Skin epidermis (tissue), 12 donors: ENCODE results near the gene TTC23L.
"Not testable (repeated sequence)": the region's sequence is repeated elsewhere in the genome, so short reads cannot be mapped to it uniquely, and the experiment has no call there.

Experiments used
- H3K27ac ChIP-seq, 21 experiments: fragments of 200-600 bp; sonication (generic) in 11 of 21; one replicate each; pipeline ENCODE4 v1.5.0; 2020; ENCODE audit warnings: mild to moderate bottlenecking in 3 of 21, inconsistent platforms in 2 of 21, moderate library complexity in 2 of 21
- H3K4me3 ChIP-seq, 7 experiments: fragments of 200-600 bp; sonication (generic) in 2 of 7; one replicate each; pipeline ENCODE4 v1.5.0; 2020; ENCODE audit warnings: inconsistent platforms in 2 of 7, mild to moderate bottlenecking in 2 of 7, moderate library complexity in 1 of 7

TTC23L gene

GRCh38 chr5:34830827-34831226 is 8.1 kb upstream of the TTC23L start:
- peak overlapping the region in 1 of 21 experiments; percentile 25 for H3K27ac ChIP-seq
- not testable (repeated sequence) for H3K4me3 ChIP-seq

DNA sequence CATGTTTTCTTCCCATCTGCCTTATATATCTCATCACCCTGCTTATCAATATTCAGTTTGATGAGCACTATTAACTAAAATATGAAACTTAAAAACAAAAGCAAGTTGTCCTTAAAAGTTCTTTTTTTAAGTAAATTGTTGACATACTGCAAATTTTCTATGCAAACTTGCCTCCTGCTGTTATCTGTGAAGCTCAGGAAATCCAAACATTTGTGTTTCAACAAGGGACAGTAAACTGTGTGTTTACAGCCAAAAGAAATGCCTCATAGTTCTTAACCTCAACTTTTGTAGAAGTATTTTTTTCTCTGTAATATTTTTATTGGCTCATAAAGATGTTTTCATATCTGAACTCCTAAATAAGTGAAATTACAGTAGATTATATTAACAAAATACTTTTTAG is 7.7 kb upstream of the TTC23L start:
- Histone ChIP-seq H3K4me3 (no peak overlapping the region), H3K27ac (no peak overlapping the region)

DNA sequence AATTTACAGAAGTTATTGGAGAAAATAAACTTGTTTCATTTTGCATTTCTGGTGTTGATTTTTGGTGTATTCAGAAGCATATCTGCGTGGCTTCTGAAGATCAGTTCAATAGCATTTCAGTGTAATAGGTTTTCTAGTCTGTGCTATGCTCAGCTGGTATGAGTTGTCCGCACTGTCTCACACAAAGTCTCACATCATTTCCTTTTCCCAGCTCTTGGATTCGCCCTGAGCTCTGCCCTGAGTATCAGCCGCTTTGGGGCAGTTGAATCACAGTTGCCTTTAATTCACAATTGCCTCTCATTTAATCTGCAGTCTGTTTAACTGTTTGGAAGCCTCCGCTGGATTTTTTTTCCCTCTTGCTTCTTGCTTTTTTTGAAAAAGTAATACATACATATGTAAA is 6.4 kb upstream of the TTC23L start:
- H3K4me3 ChIP-seq, result no peak overlapping the region
- H3K27ac ChIP-seq, result no peak overlapping the region

DNA sequence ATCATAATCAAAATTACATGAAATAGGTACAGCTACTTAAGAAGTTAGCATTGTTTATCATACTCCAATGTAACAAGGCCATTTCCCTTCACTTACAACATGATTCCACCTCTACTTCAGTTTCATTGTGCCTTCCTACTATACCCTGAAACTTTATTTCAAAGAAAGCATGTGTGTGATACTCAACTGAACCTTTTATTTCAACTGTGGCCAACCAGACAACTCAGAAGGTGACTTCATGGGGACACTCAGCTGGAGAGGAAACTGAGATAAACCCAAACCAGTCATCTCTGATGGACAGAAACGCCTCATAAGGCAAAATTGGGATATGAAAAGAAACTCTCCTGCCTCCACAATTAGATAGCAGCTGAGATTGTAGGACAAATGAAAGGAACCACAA is 5.9 kb upstream of the TTC23L start:
- peak overlapping the region in 1 of 21 experiments; percentile 39 for H3K27ac ChIP-seq
- no peak overlapping the region for H3K4me3 ChIP-seq

- Histone ChIP-seq H3K4me3 (no peak overlapping the region), H3K27ac (peak overlapping the region in 5 of 21 experiments; percentile 2 to 54 (median 38))
Measured at GRCh38 chr5:34833976-34834793, 4.8 kb upstream of the TTC23L start.

DNA sequence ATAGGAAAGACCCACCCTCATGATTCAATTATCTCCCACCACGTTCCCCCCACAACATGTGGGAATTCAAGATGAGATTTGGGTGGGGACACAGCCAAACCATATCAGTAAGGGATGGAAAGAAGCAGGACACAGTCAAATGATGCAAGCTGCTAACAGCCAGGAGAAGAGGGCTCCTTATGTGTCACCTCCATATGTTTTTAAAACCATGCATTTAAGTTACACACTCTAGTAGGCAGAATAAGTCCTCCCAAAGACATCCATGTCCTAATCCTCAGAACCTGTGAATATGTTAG is 4.2 kb upstream of the TTC23L start:
- peak overlapping the region in 3 of 21 experiments; percentile 14 to 54 (median 47) for H3K27ac ChIP-seq

GRCh38 chr5:34835664-34836063 is 3.3 kb upstream of the TTC23L start:
- H3K4me3 ChIP-seq, result no peak overlapping the region

More for the DNA sequence above, 4.2 kb upstream of the TTC23L start:
- H3K4me3 ChIP-seq, result no peak overlapping the region

DNA sequence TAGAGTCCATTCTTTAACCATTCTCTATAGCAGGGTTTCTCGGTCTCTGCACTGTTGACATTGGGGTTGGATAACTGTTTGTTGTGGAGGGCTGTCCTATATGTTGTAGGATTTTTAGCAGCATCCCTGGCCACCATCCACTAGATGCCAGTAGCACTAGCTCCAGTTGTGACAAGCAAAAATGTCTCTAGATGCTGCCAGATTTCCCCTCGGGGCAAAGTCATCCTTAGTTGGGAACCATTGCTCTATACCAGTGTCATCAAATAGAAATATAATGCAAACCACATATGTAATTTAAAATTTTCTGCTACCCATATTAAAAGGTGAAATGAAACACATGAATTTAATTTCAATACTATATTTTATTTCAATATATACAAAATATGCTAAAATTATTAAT is 2.9 kb downstream of the TTC23L start:
- Histone ChIP-seq H3K4me3 (no peak overlapping the region), H3K27ac (no peak overlapping the region)

More at GRCh38 chr5:34835664-34836063, 3.3 kb upstream of the TTC23L start:
- H3K27ac ChIP-seq, result no peak overlapping the region

- no peak overlapping the region for H3K27ac ChIP-seq
- no peak overlapping the region for H3K4me3 ChIP-seq
Measured at GRCh38 chr5:34842554-34842953, 3.6 kb downstream of the TTC23L start.

DNA sequence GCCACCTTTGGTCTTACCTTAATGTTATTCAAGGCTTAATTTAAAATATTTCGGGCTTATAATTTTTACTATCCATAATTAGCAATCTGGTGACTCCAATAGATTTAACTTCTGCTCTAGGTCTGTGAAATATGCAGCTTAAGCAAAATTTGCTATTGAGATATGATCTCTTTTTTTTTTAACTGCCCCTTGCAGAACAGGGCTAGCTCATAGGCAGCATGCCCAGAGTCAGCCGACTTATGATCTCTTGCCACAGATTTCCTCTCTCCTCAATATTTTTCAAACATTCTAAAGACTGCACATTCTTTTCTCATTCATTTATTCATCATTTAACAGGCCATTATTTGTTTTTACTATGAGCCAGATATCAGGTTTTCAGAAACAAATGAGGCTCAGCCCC is 4.5 kb downstream of the TTC23L start:
- H3K27ac ChIP-seq, result no peak overlapping the region

DNA sequence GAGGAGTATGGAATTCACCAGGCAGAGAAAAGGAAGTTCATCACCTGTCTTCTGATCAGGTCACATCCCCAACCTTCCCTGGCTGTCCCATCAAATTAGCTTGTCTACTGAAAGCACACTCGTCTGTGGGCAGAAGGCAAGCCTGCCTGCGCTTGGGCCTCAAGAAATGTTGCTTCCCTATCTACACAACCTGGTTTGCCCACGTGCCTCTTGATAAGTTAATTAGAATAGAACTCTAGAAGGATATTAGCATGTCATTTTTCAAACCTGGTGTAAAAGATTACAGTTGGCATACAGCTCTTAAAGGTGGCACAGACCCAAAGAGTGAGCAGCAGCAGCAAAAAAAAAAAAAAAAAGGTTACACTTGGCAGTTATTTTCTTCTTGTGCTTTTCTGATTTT is 5.1 kb downstream of the TTC23L start:
- H3K4me3 ChIP-seq, result no peak overlapping the region

More for the DNA sequence above, 4.5 kb downstream of the TTC23L start:
- no peak overlapping the region for H3K4me3 ChIP-seq

DNA sequence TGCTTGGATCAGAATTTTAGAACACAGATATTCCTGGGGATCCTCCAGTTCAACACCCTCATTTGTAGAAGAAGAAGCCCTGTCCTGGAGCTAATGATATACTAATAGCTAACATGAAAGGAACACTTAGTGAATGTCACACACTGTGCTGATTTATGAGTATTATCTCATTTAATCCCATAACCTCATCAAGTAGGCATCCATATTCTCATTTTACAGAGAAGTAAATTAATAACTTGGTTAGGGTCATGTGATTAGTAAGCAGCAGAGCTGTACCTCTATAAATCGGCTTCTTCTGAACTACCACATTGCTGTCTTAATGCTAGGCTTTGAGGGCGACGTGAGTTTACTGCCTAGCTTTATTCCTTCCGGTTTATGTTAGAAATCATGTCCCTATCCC is 6.0 kb downstream of the TTC23L start:
- no peak overlapping the region for H3K27ac ChIP-seq

More for the DNA sequence above, 5.1 kb downstream of the TTC23L start:
- no peak overlapping the region for H3K27ac ChIP-seq

GRCh38 chr5:34847056-34847455 is 8.1 kb downstream of the TTC23L start:
- H3K4me3 ChIP-seq, result no peak overlapping the region
- H3K27ac ChIP-seq, result no peak overlapping the region

More for the DNA sequence above, 6.0 kb downstream of the TTC23L start:
- H3K4me3 ChIP-seq, result no peak overlapping the region

- Histone ChIP-seq H3K4me3 (no peak overlapping the region), H3K27ac (no peak overlapping the region)
Measured at GRCh38 chr5:34847552-34847951, 8.6 kb downstream of the TTC23L start.

- Histone ChIP-seq H3K27ac (no peak overlapping the region), H3K4me3 (no peak overlapping the region)
Measured at GRCh38 chr5:34848230-34848629, 9.3 kb downstream of the TTC23L start.

GRCh38 chr5:34849253-34849652 is 10.3 kb downstream of the TTC23L start:
- Histone ChIP-seq H3K4me3 (no peak overlapping the region), H3K27ac (no peak overlapping the region)

DNA sequence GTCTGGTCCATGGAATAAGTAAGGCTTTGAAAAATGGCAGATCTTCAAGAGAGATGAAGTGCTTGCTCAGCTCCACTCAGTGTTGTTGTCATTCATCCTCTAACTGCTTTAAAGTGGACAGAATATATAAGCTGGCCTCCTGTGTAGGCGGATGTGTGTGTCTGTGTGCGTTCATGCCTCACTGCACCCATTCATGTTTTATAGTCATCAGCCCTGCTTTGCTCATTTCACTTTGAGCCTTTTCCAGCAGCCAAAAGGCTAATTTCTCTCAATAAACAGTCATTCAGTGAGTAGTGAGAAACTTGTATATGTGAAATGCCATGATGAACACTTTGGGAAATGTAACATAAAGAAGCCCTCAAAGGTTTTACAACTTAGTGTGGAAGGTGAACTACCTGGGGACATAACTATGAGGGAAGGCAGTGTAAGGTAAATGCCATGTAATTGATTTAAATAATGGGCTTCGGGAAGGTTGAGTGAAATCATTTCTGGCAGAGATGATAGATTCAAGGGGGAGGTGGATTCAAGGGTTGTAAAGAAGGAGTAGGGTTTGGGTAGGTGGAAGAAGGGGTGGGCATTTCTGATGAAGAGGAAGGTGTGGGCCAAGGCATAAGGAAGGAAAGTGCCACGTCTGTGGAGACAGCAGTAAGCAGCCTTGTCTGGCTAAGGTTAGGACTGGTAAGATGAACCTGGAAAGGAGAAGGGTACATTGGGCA is 15.7 kb downstream of the TTC23L start:
- H3K27ac ChIP-seq, result no peak overlapping the region
- H3K4me3 ChIP-seq, result no peak overlapping the region

DNA sequence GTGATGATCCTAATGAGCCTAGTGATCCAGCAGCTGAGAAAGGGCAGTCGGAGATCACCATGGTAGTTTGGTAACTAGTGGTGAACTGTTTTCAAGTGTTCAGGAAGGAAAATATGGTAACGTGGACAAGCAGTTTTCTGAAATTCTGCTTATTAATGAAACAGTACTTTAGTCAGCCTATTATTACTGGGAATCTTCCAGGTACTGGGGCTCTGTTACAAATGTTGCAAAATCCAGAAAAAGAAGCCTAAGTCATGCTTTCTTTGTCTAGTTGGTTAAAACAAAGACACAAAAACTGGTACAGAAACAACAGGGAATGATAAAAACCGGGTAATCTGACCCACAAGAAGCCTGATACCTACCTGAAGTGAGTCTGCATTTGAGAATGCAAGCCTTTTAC is 18.2 kb downstream of the TTC23L start:
- H3K27ac ChIP-seq, result no peak overlapping the region

GRCh38 chr5:34857894-34858293 is 18.9 kb downstream of the TTC23L start:
- no peak overlapping the region for H3K27ac ChIP-seq

More for the DNA sequence above, 18.2 kb downstream of the TTC23L start:
- no peak overlapping the region for H3K4me3 ChIP-seq

GRCh38 chr5:34858790-34859189 is 19.8 kb downstream of the TTC23L start:
- Histone ChIP-seq H3K27ac (no peak overlapping the region), H3K4me3 (no peak overlapping the region)

More at GRCh38 chr5:34857894-34858293, 18.9 kb downstream of the TTC23L start:
- H3K4me3 ChIP-seq, result no peak overlapping the region

GRCh38 chr5:34859253-34859652 is 20.3 kb downstream of the TTC23L start:
- H3K4me3 ChIP-seq, result no peak overlapping the region
- H3K27ac ChIP-seq, result no peak overlapping the region
